ENCODE data around the gene MIER3. TPM values are rescaled to one million over a fixed set of nuclear protein-coding genes. Genes with fewer than 3 reads are reported as not detected.

Gene MIER3
- total and polyA plus RNA-seq, 2 experiments from 2014 or later, result 7.1 to 41.9 TPM

DNA sequence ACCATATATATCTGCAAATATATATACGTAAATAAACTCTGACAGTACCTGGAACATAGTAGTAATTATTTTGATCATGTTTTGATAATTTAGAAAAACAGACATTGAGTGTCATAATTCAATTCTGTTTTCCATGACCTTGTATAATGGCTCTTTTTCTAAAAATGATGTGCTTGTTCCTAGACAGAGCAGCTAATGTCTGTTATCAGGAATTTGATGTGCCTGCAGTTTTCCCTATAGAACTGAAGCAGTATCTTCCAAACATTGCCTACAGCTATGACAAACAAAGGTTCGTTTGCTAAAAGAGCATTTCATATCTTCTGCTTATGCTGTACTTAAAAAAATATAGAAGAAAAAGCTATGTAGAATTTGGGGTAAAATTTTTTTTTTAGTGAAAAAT lies 37.2 kb downstream of the MIER3 start:
- no peak overlapping the region for H3K27ac ChIP-seq
- H4K20me1 ChIP-seq (ENCODE audit: insufficient read depth, poor library complexity, severe bottlenecking), result no peaks in the 10 kb centered on the region
- DNase-seq (ENCODE audit: low spot score), result no peak
- no peaks in the 10 kb centered on the region for H3K9me2 ChIP-seq (replicated peaks; ENCODE audit: insufficient read depth)
- no peaks in the 10 kb centered on the region for H3K27me3 ChIP-seq
- H3K4me1 ChIP-seq (ENCODE audit: insufficient read depth), result peaks cover 8% of the 10 kb centered on the region
- H3K36me3 ChIP-seq (replicated peaks; ENCODE audit: insufficient read depth, low read depth), result no peaks in the 10 kb centered on the region
- no peak overlapping the region for H2AFZ ChIP-seq
- TF ChIP-seq EZH2phosphoT487 (IDR thresholded peaks at IDR 0.05; ENCODE audit: low read depth, severe bottlenecking, unreplicated experiment) (no peak), EZH2 (IDR thresholded peaks at IDR 0.05; ENCODE audit: borderline replicate concordance) (no peak)
- TF ChIP-seq, protein P1, sequence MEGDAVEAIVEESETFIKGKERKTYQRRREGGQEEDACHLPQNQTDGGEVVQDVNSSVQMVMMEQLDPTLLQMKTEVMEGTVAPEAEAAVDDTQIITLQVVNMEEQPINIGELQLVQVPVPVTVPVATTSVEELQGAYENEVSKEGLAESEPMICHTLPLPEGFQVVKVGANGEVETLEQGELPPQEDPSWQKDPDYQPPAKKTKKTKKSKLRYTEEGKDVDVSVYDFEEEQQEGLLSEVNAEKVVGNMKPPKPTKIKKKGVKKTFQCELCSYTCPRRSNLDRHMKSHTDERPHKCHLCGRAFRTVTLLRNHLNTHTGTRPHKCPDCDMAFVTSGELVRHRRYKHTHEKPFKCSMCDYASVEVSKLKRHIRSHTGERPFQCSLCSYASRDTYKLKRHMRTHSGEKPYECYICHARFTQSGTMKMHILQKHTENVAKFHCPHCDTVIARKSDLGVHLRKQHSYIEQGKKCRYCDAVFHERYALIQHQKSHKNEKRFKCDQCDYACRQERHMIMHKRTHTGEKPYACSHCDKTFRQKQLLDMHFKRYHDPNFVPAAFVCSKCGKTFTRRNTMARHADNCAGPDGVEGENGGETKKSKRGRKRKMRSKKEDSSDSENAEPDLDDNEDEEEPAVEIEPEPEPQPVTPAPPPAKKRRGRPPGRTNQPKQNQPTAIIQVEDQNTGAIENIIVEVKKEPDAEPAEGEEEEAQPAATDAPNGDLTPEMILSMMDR (IDR thresholded peaks at IDR 0.05; ENCODE audit: poor library complexity), result no peak
- no peak overlapping the region for H3K4me3 ChIP-seq
- no peak overlapping the region for H3K4me2 ChIP-seq
- WGBS (ENCODE audit: low lambda C conversion rate, missing lambda C conversion rate), result 83% methylated on average over 2 of the region's 2 CpGs
- H3K9me3 ChIP-seq (ENCODE audit: low read depth), result no peaks in the 10 kb centered on the region
- H3K79me2 ChIP-seq, result peaks cover 14% of the 10 kb centered on the region

DNA sequence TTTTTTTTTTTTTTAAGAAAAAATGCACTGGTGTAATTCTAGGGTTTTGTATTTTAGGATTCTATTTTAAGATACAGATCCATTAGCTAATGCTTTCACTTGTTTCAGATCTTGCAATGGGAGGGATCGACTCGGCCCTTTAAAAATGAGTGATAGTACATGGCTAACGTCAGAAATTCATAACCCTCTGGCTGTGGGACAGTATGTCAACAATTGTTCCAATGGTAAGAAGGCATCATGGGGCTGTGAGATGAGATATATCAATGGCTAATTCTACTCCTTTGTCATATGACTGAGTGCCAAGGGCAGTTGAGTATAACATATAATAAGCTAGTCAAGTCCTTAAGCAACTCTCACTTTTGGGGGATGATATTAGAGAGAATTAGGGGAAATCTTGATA lies 38.2 kb downstream of the MIER3 start:
- TF ChIP-seq EZH2 (IDR thresholded peaks at IDR 0.05; ENCODE audit: borderline replicate concordance) (no peak), EZH2phosphoT487 (IDR thresholded peaks at IDR 0.05; ENCODE audit: low read depth, severe bottlenecking, unreplicated experiment) (no peak)
- TF ChIP-seq, protein P1 (IDR thresholded peaks at IDR 0.05; ENCODE audit: poor library complexity), result no peak
- H3K27ac ChIP-seq, result no peak overlapping the region
- no peaks in the 10 kb centered on the region for H3K9me2 ChIP-seq (replicated peaks; ENCODE audit: insufficient read depth)
- no peak overlapping the region for H2AFZ ChIP-seq
- H3K4me1 ChIP-seq (ENCODE audit: insufficient read depth), result peaks cover 8% of the 10 kb centered on the region
- 92% methylated on average over 3 of the region's 3 CpGs for WGBS (ENCODE audit: low lambda C conversion rate, missing lambda C conversion rate)
- no peak overlapping the region for H3K4me2 ChIP-seq
- peaks cover 14% of the 10 kb centered on the region for H3K79me2 ChIP-seq
- H4K20me1 ChIP-seq (ENCODE audit: insufficient read depth, poor library complexity, severe bottlenecking), result no peaks in the 10 kb centered on the region
- no peaks in the 10 kb centered on the region for H3K9me3 ChIP-seq (ENCODE audit: low read depth)
- H3K27me3 ChIP-seq, result no peaks in the 10 kb centered on the region
- H3K36me3 ChIP-seq (replicated peaks; ENCODE audit: insufficient read depth, low read depth), result no peaks in the 10 kb centered on the region
- no peak overlapping the region for H3K4me3 ChIP-seq
- DNase-seq (ENCODE audit: low spot score), result no peak

DNA sequence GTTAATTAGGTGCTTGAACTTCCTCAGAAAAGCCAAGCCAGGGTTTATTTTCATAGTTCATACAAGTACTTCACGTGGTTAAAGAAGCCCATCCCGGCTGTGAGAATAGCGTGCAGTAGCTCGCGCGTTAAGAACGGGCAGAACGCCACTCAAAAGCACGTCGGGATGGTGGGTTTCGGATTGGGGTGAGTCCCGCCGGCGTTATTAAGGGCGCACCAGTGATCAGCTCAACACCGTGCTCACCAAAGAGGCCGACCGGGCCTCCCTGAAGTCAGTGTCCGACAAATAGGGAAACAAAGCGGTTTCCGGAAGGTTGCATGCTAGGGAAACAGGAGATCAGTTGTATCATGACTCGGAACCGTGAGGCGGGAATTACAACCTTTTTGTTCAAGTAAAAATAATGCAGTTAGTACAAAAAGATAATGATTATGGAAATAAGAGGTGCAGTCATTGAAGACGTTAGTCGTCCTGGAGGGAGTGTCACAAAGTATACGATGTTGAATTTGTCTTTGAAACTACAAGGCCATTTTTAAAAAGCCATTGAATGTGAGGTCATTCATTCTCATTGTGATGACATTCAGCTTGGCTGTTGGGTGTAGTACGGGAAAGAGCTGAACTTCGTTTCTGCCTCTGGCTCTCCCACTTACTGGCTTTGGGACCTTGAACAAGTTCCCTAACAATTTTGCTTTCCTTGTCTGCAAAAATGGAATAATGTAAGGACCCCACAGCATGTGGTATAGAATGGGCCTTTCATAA lies 41.5 kb downstream of the MIER3 start:
- H3K4me3 ChIP-seq, result peak overlapping the region; percentile 32
- peak overlapping the region; percentile 50 for H2AFZ ChIP-seq
- peak overlapping the region; percentile 71 for H3K4me2 ChIP-seq
- 1% methylated on average over 29 of the region's 29 CpGs for WGBS (ENCODE audit: low lambda C conversion rate, missing lambda C conversion rate)
- peaks cover 8% of the 10 kb centered on the region for H3K4me1 ChIP-seq (ENCODE audit: insufficient read depth)
- DNase-seq (ENCODE audit: low spot score), result no peak
- no peaks in the 10 kb centered on the region for H3K36me3 ChIP-seq (replicated peaks; ENCODE audit: insufficient read depth, low read depth)
- peak overlapping the region; percentile 91 for H3K27ac ChIP-seq
- TF ChIP-seq, protein P1 (IDR thresholded peaks at IDR 0.05; ENCODE audit: poor library complexity), result no peak
- TF ChIP-seq EZH2 (IDR thresholded peaks at IDR 0.05; ENCODE audit: borderline replicate concordance) (no peak), EZH2phosphoT487 (IDR thresholded peaks at IDR 0.05; ENCODE audit: low read depth, severe bottlenecking, unreplicated experiment) (no peak)
- no peaks in the 10 kb centered on the region for H4K20me1 ChIP-seq (ENCODE audit: insufficient read depth, poor library complexity, severe bottlenecking)
- H3K9me3 ChIP-seq (ENCODE audit: low read depth), result no peaks in the 10 kb centered on the region
- no peaks in the 10 kb centered on the region for H3K9me2 ChIP-seq (replicated peaks; ENCODE audit: insufficient read depth)
- peaks cover 14% of the 10 kb centered on the region for H3K79me2 ChIP-seq
- H3K27me3 ChIP-seq, result no peaks in the 10 kb centered on the region
